H9 (cell line): ENCODE results near the gene ZC3H12D. TPM values are rescaled to one million over a fixed set of nuclear protein-coding genes. Genes with fewer than 3 reads are reported as not detected.

ENCODE experiments used
- DNase-seq: peaks from one replicate; pipeline ENCODE4 v3.0.0-alpha.2; 2017
- H2AFZ ChIP-seq: one replicate; pipeline ENCODE4 v1.6.1; 2013; ENCODE audit warnings: mild to moderate bottlenecking, low read length, control low read depth, moderate library complexity
- H2AK5ac ChIP-seq: 2 replicates; pipeline ENCODE4 v1.6.1; 2013; ENCODE audit warnings: low read length, control low read depth, mixed read lengths; ENCODE audit not compliant: insufficient read length
- H2BK120ac ChIP-seq: one replicate; pipeline ENCODE4 v1.6.1; 2013; ENCODE audit warnings: low read depth, mild to moderate bottlenecking, low read length, control low read depth, inconsistent platforms; ENCODE audit not compliant: poor library complexity, severe bottlenecking
- H2BK12ac ChIP-seq: 2 replicates; pipeline ENCODE4 v1.6.1; 2013; ENCODE audit warnings: low read length, control low read depth, mixed read lengths, low read depth; ENCODE audit not compliant: insufficient read length
- H2BK15ac ChIP-seq: 2 replicates; pipeline ENCODE4 v1.6.1; 2013; ENCODE audit warnings: low read depth, low read length, control low read depth
- H2BK20ac ChIP-seq: one replicate; pipeline ENCODE4 v1.6.1; 2013; ENCODE audit warnings: low read depth, mild to moderate bottlenecking, low read length, control low read depth, inconsistent platforms; ENCODE audit not compliant: poor library complexity, severe bottlenecking
- H2BK5ac ChIP-seq: 2 replicates; pipeline ENCODE4 v1.6.1; 2013; ENCODE audit warnings: low read length, control low read depth, mixed read lengths; ENCODE audit not compliant: insufficient read length
- H3K14ac ChIP-seq: 2 replicates; pipeline ENCODE4 v1.6.1; 2013; ENCODE audit warnings: low read length, control low read depth; ENCODE audit not compliant: insufficient read depth
- H3K18ac ChIP-seq: 2 replicates; pipeline ENCODE4 v1.6.1; 2013; ENCODE audit warnings: low read depth, mild to moderate bottlenecking, mixed read lengths, low read length, control low read depth; ENCODE audit not compliant: insufficient read length
- H3K23ac ChIP-seq: 2 replicates; pipeline ENCODE4 v1.6.1; 2013; ENCODE audit warnings: low read length, control low read depth, mixed read lengths, low read depth; ENCODE audit not compliant: insufficient read length
- H3K23me2 ChIP-seq: 2 replicates; pipeline ENCODE4 v1.6.1; 2013; ENCODE audit warnings: low read depth, mild to moderate bottlenecking, mixed read lengths, low read length, control low read depth; ENCODE audit not compliant: insufficient read length, poor library complexity, severe bottlenecking
- H3K27ac ChIP-seq: 2 replicates; pipeline ENCODE4 v1.5.1; 2013; ENCODE audit warnings: low read length, control low read depth, mixed read lengths, low read depth; ENCODE audit not compliant: insufficient read length
- H3K27me3 ChIP-seq: 2 replicates; pipeline ENCODE4 v1.6.1; 2013; ENCODE audit warnings: low read length, control low read depth, inconsistent platforms; ENCODE audit not compliant: insufficient read depth
- H3K4ac ChIP-seq: 2 replicates; pipeline ENCODE4 v1.6.1; 2013; ENCODE audit warnings: low read depth, mild to moderate bottlenecking, control low read depth, inconsistent platforms, low read length, moderate library complexity
- H3K4me1 ChIP-seq: 2 replicates; pipeline ENCODE4 v1.6.1; 2013; ENCODE audit warnings: low read length, control low read depth, inconsistent platforms; ENCODE audit not compliant: insufficient read depth
- H3K4me2 ChIP-seq: 2 replicates; pipeline ENCODE4 v1.6.1; 2013; ENCODE audit warnings: low read length, control low read depth, mixed read lengths; ENCODE audit not compliant: insufficient read length, insufficient read depth
- H3K56ac ChIP-seq: 2 replicates; pipeline ENCODE4 v1.6.1; 2013; ENCODE audit warnings: low read depth, mild to moderate bottlenecking, mixed read lengths, low read length, control low read depth; ENCODE audit not compliant: insufficient read length
- H3K79me1 ChIP-seq: 2 replicates; pipeline ENCODE4 v1.6.1; 2013; ENCODE audit warnings: low read depth, mild to moderate bottlenecking, moderate library complexity, low read length, control low read depth, inconsistent platforms; ENCODE audit not compliant: insufficient read depth, poor library complexity, severe bottlenecking
- H3K79me2 ChIP-seq: 2 replicates; pipeline ENCODE4 v1.6.1; 2013; ENCODE audit warnings: low read length, control low read depth, inconsistent platforms; ENCODE audit not compliant: insufficient read depth
- H3K9ac ChIP-seq: 2 replicates; pipeline ENCODE4 v1.6.1; 2013; ENCODE audit warnings: low read length, control low read depth, mixed read lengths; ENCODE audit not compliant: insufficient read length; ENCODE audit errors: extremely low read depth
- H3K9me3 ChIP-seq: one replicate; pipeline ENCODE4 v1.6.1; 2013; ENCODE audit warnings: low read depth, low read length, inconsistent platforms; ENCODE audit not compliant: control insufficient read depth
- H3T11ph ChIP-seq: one replicate; pipeline ENCODE4 v1.6.1; 2013; ENCODE audit warnings: mild to moderate bottlenecking, low read length, control low read depth, inconsistent platforms
- H4K20me1 ChIP-seq: one replicate; pipeline ENCODE4 v1.6.1; 2013; ENCODE audit not compliant: control insufficient read depth, insufficient read length, insufficient read depth
- H4K5ac ChIP-seq: 2 replicates; pipeline ENCODE4 v1.6.1; 2013; ENCODE audit warnings: low read depth, mild to moderate bottlenecking, mixed read lengths, low read length, control low read depth; ENCODE audit not compliant: insufficient read length
- H4K8ac ChIP-seq: replicated peaks from 2 replicates; pipeline ENCODE4 v1.6.1; 2013; ENCODE audit warnings: low read length, control low read depth, mixed read lengths, low read depth; ENCODE audit not compliant: insufficient read length
- H4K91ac ChIP-seq: 2 replicates; pipeline ENCODE4 v1.6.1; 2013; ENCODE audit warnings: low read depth, mild to moderate bottlenecking, moderate library complexity, mixed read lengths, low read length, control low read depth; ENCODE audit not compliant: insufficient read length
- H3K27ac Mint-ChIP-seq, 3 experiments: 2 replicates in 2 of 3; 3 replicates in 1 of 3; pipeline ENCODE4 v1.8.0; 2020 to 2021; ENCODE audit warnings: mixed read lengths in 3 of 3, mild to moderate bottlenecking in 1 of 3, moderate library complexity in 1 of 3
- H3K27me3 Mint-ChIP-seq: 2 replicates; pipeline ENCODE4 v1.8.0; 2021; ENCODE audit warnings: low read depth, mild to moderate bottlenecking, moderate library complexity, mixed read lengths
- H3K36me3 Mint-ChIP-seq, 3 experiments: 2 replicates in 2 of 3; 3 replicates in 1 of 3; pipeline ENCODE4 v1.8.0; 2020 to 2021; ENCODE audit warnings: low read depth in 3 of 3, mixed read lengths in 3 of 3; ENCODE audit not compliant: insufficient read depth in 1 of 3
- H3K4me1 Mint-ChIP-seq, 2 experiments: 2 replicates each; pipeline ENCODE4 v1.8.0; 2020; ENCODE audit warnings: mixed read lengths in 2 of 2
- H3K4me3 Mint-ChIP-seq, 2 experiments: 2 replicates in 1 of 2; 3 replicates in 1 of 2; pipeline ENCODE4 v1.8.0; 2020 to 2021; ENCODE audit warnings: mild to moderate bottlenecking in 2 of 2, mixed read lengths in 2 of 2, moderate library complexity in 1 of 2
- H3K9me3 Mint-ChIP-seq, 2 experiments: 2 replicates in 1 of 2; 3 replicates in 1 of 2; pipeline ENCODE4 v1.8.0; 2020; ENCODE audit warnings: mild to moderate bottlenecking in 2 of 2, mixed read lengths in 2 of 2, moderate library complexity in 1 of 2
- WGBS: extraction: QIAGEN DNeasy Blood & Tissue Kit; methylation state at CpG from one replicate; pipeline ENCODE4 v1.1.7; 2013; ENCODE audit warnings: missing lambda C conversion rate, low lambda C conversion rate, mixed read lengths; ENCODE audit not compliant: insufficient read length; ENCODE audit errors: extremely low coverage; 5-methylcytosine and 5-hydroxymethylcytosine counted together
- total RNA-seq: library from RNA; stranded (reverse); gene quantifications from 2 replicates; pipeline ENCODE4 v1.2.1, GENCODE V29; 2021
- TF ChIP-seq, protein P1 (sequence below): fragments of 200-600 bp; sonication (generic); conservative IDR thresholded peaks from 3 replicates; pipeline ENCODE4 v1.8.0; 2021; ENCODE audit warnings: antibody characterized with exemption, mild to moderate bottlenecking

Gene ZC3H12D
- total RNA-seq, 1 experiment from 2014 or later, result 0.07 TPM

DNA sequence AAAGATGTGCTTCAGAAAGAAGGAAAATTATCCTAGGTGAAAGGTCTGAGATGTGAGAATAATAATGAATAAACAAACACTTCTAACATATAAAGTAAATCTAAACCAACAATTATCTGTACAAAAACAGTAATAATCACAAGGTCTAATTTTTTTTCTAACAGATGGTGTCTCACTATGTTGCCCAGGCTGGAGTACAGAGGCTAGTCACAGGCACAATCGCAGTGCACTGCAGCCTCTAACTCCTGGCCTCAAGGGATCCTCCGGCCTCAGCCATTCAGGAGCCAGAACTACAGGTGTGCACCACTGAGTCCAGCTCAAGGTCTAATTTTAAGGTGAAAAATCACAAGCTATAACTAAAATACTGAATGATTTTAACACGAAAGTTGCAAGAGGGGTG is 17.0 kb upstream of the ZC3H12D start:
- Histone ChIP-seq H3K4me1 (no peaks in the 10 kb centered on the region), H3K27me3 (no peaks in the 10 kb centered on the region), H4K20me1 (no peaks in the 10 kb centered on the region), H2BK20ac (no peak overlapping the region), H2AK5ac (no peak overlapping the region), H3K79me1 (no peaks in the 10 kb centered on the region), H2BK5ac (no peak overlapping the region), H3K79me2 (no peaks in the 10 kb centered on the region), H3K14ac (no peak overlapping the region), H4K5ac (no peak overlapping the region), H3K18ac (no peak overlapping the region), H3T11ph (no peak overlapping the region), H3K9me3 (no peaks in the 10 kb centered on the region), H2BK15ac (no peak overlapping the region), H3K9ac (no peak overlapping the region), H4K8ac (no peak overlapping the region), H3K4me2 (no peak overlapping the region), H3K4ac (no peak overlapping the region), H2BK120ac (no peak overlapping the region), H3K27ac (no peak overlapping the region), H3K23me2 (no peaks in the 10 kb centered on the region), H4K91ac (no peak overlapping the region), H3K23ac (no peak overlapping the region), H2BK12ac (no peak overlapping the region), H3K56ac (no peak overlapping the region), H2AFZ (no peak overlapping the region)
- Mint-ChIP-seq H3K36me3 (peaks cover 0 to 18% (median 11%) of the 10 kb centered on the region in 3 experiments; a peak in 4 of 7 replicates), H3K27ac (no peak overlapping the region), H3K27me3 (no peaks in the 10 kb centered on the region), H3K9me3 (no peaks in the 10 kb centered on the region), H3K4me1 (0 out of 4 replicates have a peak, but pooled peaks cover 0 to 4% of the 10 kb centered on the region in 2 experiments), H3K4me3 (no peak overlapping the region)
- no peak for DNase-seq
- no CpG with 5 or more reads among the region's 3 CpGs for WGBS
- TF ChIP-seq, protein P1, sequence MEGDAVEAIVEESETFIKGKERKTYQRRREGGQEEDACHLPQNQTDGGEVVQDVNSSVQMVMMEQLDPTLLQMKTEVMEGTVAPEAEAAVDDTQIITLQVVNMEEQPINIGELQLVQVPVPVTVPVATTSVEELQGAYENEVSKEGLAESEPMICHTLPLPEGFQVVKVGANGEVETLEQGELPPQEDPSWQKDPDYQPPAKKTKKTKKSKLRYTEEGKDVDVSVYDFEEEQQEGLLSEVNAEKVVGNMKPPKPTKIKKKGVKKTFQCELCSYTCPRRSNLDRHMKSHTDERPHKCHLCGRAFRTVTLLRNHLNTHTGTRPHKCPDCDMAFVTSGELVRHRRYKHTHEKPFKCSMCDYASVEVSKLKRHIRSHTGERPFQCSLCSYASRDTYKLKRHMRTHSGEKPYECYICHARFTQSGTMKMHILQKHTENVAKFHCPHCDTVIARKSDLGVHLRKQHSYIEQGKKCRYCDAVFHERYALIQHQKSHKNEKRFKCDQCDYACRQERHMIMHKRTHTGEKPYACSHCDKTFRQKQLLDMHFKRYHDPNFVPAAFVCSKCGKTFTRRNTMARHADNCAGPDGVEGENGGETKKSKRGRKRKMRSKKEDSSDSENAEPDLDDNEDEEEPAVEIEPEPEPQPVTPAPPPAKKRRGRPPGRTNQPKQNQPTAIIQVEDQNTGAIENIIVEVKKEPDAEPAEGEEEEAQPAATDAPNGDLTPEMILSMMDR, result no peak
